NK-92 (cell line): ENCODE measurements around the gene FARSB.
"Not testable (repeated sequence)": the region's sequence is repeated elsewhere in the genome, so short reads cannot be mapped to it uniquely, and the experiment has no call there.

Experiments
- DNase-seq: peaks from one replicate; lab custom pipeline; 2025; ENCODE audit not compliant: unreplicated experiment; lab: John Stamatoyannopoulos, UW

Gene FARSB

DNA sequence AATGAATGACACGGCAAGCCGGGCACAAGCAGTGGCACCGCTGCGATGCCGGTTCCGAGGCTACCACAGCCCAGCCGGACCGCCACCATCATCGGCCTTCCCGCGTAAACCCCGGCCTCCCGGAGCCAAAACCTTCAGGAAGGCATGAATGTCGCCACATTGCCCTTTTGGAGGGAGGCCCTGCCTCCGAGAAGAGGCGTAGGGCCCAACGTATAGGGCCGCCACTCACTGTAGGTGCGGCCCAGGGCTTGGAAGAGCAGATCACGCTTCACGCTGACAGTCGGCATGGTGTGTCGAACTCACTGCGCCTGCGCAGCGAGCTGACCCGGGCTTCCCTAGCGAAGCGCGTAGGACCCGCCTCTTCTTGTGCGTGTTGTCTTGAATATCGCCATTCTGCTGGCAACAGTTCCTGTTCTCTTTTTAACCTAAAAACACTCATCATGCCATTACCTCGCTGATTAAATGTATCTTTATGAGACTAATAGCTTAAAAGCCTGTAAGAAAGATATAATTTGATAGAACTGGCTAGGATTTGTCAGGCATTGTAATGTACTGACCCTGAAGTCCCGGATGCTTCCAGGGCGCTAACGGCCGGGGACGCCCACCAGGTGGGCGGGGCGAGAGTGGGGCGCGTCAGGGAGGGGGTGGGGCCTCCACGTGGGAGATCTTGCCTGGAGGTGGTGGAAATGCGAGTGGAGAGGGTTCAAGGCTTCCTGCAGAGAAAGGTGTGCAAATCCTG, at the start of gene FARSB:
Gene FARSB (minus strand): TSS at position 306 of the 739 bp plus-strand sequence. CDS start 19 bp downstream, at position 287.
- peak; percentile 15 for DNase-seq

DNA sequence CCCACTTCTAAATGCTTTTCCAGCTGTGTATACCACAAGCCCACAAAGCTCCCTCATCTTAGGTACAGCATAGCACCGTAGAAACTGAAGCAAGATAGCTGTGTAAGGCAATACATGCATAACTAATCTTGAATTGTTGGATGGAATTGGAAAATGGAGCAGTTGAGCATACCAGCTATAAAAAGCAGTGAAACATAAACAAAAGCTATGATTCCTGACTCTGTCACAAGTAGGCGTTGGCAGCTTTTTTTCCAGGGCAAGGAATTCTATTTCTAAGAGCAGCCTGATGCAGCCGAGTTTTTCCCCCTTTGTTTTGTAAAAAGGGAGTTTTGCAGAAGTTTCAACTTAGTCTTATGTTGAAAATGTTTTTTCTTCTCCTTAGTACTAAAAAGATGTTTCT, 48.0 kb upstream of the FARSB start:
- DNase-seq: no peak

DNA sequence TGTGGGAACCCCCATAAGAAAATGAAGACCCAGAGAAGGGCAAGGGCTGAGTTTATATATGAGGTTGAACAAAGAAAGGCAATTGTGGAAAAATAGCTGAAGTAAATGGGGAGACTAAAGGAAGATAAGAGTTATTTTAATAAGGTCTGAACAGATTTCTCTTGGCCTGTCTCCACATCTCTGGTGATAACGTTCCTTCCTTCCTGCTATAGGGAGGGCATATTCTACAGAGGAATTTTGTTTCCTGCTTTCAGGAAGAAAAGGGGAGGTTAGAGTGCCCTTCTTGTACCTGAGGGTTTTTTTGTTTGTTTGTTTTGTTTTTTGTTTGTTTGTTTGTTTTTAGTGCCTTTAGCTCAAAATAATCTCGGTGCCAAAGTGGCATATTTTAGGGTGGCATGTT, 47.2 kb upstream of the FARSB start:
- no peak for DNase-seq

DNA sequence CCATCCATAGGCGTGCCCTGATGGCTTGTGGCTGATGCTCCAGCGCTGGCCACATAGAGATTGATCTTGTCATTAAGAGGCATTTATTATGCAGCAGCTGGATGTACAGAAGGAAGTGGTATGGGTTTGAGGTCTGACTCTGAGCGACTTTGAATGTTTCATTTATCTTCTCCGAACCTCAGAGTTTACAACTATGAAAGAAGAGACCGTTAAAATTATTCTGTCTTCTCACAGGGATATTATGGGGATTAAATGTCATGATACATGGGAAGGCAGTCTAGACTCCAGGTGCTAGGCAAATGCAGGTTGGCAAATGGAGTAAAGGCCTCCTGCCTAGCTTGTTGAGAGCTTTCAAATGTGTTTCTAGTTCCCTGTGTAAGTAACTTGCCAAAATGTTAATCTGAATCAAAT, 45.8 kb upstream of the FARSB start:
- DNase-seq: no peak

DNA sequence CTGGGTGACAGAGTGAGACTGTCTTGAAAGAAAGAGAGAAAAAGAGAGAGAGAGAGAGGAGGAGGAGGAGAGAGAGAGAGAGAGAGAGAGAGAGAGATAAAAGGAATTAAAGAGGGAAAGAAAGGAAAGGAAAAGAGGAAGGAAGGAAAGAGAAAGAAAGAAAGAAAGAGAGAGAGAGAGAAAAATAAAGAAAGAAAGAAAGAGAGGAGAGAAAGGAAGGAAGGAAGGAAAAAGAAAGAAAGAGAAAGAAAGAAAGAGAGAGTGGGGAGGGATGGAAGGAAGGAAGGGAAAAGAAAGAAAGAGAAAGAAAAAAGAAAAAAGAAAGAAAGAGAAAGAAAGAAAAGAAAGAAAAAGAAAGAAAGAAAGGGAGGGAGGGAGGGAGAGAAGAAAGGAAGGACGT, 45.3 kb upstream of the FARSB start:
- DNase-seq: no peak

DNA sequence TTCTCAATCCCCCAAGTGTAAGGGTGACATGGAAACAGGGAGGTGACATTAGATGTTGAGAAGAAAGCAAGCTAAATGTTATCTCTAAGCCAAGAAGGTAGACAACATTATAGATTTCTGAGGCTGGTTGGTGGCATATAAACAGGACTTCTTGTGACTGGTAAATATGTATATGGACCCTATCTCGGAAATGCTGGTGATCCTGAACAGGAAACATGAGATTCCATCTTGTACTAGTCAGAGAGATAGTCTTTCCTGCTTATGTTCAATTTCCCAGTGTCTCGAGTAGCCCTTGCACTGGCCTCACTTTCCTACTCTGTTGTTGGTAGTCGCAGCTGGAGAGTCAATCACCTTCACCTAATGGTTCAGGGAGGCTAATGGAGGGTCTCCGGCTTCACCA, 42.4 kb upstream of the FARSB start:
- no peak for DNase-seq

DNA sequence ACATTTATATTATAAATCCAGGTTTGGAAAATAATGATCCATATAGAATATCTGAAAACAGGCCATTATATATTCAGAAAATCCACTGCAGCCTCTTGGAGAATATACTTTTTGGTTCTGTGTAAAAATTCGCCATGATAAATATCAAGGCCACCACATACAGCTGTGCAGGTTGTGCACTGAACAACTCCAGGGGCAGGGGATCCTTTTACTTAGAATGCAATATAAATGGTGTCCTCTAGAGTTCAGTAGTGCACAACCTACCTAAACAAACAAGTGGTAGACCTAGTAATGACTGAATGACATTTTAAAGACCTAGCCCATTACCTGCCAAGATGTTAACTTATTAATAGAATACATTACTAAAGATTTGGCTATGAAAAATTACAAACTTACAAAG, 37.9 kb upstream of the FARSB start:
- DNase-seq: no peak

DNA sequence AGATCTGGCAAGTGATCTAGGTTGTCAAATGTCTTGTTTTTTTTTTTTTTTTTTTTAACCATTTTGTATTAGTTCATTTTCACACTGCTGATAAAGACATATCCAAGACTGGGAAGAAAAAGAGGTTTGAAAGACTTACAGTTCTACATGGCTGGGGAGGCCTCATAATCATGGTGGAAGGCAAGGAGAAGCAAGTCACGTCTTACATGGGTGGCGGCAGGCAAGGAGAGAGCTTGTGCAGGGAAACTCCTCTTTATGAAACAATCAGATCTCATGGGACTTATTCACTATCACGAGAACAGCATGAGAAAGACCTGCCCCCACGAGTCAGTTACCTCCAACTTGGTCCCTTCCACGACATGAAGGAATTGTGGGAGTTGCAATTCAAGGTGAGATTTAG, 37.5 kb upstream of the FARSB start:
- not testable (repeated sequence) for DNase-seq

DNA sequence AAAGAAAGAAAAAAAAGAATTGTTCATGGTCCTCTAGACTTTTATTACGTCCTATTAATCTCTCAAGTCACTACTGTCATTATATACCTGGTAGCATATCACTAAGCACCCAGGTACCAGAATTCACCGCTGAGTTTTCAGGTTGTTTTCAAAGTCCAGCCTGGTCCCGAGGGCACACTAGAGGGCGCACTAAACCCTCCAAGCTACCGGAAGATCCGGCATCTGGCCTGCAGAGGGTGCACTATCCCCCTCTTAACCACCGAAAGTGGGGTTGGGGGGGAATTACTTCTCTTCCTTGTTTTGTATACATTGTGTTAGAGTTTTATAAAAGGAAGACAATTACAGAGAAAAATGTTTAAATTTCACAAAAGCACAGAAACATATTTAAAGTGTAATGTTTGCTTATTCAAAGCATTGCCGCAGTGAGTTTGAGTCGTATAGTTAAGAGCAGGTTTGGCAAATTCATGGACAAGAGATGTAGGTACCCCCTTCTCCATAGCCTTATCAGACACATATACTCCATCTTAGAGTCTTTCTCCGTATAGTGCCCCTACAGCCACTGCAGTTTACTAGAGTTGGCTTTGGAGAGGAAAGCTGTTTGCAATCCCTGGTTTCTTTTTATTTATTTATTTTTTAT, 34.8 kb upstream of the FARSB start:
- DNase-seq: no peak

DNA sequence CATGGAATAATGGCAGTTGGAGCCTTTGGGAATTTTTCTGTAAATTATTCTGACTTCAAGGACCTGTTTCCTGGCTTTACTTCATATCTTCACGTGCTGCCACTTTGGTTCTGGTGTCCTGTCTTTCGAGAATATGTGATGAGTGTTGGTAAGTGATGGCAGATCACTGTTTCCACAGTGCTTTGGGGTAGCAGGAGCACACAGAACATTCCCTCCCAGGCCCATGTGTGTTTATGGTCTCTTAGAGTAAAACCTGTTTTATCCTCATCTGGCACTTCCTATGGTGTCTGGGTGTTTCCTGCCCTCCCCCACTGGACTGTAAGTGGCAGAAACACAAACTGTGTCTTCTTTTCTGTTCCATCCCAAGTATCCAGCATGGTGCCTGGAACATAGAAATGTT, 33.4 kb upstream of the FARSB start:
- no peak for DNase-seq

DNA sequence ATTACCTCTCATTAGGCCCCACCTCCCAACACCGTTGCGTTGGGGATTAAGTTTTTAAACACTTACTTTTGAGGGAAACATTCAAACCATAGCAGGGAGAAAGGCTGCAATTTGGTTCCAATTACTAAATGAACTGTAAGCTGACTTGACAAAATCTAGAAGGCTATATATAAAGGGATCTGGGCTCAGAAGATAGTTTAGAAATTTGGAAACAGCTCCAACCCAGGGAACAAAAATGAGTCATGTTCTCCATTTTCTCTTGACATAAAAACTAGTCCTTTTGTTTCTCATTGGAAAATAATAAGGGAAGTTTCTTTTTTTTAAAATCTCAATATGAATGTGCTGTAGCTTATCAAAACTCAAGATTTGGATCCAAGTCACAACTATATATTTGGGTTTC, 33.0 kb upstream of the FARSB start:
- no peak for DNase-seq

DNA sequence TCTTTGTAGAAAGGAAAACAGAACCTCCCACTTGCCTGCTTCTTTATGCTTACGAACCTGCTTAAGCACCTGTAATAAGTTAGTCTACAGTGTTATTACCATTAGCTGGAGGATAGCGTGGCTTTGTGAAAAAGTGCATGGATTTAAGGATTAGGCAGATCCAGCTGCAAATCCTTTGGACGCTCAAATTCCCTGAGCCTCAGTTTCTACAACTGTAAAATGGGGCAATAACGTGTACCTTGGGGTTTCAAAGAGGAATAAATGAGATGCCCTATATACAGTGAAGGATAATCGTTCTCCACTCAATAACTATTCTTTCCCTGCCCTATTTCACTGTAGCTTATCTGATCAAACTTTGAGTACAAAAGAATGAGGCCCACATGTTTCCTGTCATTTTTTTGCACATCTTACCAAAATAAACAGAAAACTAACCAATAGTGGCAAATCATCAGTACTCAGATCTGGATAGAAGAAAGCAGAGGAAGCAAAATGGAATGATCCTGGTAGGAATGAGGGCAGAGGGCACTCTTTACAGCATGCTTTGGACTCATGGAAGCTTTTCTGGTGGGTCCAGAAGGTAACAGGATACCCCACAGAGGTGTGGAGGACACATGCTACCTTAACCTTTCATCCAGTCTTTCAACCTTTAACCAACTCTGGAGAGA, 30.3 kb upstream of the FARSB start:
- DNase-seq: no peak

DNA sequence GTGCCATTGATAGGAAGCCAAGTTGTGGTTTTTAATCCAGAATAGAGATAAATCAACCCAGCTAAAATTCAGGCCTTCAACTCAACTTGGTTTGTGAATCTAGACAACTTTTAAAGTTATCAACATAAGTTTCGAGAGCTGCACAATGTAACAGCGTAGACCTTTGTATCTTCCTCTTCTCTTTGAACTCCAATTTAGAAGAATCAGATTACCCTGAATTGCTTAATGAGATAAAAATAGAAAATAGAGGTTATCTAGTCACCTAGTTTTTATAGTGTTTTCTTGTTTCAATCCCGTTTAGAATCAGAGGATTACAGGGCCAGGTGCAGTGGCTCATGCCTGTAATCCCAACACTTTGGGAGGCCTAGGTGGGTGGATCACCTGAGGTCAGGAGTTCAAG, 27.9 kb upstream of the FARSB start:
- no peak for DNase-seq

DNA sequence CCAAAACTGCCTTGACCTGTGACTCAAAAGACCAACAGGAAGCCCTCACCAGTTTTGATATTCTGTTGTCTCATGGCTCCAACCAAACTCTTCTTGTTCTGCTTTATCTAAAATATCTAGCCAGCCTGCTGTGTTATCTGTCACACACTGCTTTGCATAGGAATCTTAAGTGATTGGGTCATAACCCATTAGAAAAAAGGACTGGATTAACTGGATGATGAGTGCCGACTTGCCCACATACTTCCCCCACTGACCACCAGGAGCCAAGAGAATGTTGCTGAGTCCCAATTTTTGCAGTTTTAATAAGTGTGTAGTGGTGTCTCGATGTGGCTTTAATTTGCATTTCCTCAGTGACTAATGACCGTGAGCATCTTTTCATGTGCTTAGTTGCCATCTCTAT, 22.1 kb upstream of the FARSB start:
- no peak for DNase-seq

DNA sequence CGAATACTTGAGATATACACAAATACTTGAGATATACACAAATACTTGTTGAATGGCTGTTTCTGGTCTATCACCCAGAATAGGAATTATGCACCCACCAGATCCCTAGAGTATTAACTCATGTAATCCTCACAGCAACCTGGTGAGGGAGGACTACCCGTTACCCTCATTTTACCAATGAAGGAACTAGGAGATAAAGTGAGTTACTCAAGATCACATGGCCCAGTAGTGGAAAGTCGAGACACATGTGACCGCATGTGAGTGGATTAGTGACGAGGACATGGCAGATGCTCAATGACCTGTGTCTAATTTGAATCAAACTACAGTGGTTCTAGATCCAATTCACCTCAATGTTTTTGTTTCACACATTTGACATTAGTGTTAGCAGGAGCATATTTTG, 18.0 kb upstream of the FARSB start:
- DNase-seq: no peak

DNA sequence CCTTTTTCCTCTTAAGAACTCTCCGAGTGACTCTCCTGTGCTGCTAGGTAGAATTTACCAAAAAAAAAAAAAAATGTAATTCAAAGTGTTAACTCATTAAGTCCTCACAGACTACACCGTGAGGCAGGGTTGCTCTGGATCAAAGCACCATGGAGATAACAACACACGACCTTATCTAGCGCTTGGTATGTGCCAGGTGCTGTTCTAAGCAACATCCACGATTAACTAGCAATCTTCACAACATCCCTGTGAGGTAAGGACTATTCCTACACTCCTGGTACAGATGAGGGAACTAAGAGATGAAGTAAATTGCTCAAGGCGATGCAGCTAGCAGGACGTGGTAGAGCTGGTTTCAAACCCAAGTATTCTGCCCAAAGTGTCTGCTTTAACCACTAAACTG, 17.4 kb upstream of the FARSB start:
- no peak for DNase-seq

DNA sequence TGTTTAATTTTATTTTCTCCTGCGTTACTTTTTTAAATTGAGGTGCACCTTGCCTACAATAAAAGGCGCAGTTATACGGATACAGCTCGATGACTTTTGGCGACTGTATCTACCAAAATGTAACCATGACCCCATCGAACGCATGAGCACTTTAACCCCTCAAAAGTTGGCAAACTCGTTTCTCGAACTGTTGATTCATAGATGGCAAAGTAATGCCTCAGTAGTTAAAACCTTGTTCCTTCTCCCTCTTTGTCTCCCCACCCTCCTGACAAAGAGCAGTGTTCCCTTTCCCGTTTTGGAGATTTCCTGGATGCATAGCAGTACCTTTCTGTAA, 16.1 kb upstream of the FARSB start:
- DNase-seq: no peak

DNA sequence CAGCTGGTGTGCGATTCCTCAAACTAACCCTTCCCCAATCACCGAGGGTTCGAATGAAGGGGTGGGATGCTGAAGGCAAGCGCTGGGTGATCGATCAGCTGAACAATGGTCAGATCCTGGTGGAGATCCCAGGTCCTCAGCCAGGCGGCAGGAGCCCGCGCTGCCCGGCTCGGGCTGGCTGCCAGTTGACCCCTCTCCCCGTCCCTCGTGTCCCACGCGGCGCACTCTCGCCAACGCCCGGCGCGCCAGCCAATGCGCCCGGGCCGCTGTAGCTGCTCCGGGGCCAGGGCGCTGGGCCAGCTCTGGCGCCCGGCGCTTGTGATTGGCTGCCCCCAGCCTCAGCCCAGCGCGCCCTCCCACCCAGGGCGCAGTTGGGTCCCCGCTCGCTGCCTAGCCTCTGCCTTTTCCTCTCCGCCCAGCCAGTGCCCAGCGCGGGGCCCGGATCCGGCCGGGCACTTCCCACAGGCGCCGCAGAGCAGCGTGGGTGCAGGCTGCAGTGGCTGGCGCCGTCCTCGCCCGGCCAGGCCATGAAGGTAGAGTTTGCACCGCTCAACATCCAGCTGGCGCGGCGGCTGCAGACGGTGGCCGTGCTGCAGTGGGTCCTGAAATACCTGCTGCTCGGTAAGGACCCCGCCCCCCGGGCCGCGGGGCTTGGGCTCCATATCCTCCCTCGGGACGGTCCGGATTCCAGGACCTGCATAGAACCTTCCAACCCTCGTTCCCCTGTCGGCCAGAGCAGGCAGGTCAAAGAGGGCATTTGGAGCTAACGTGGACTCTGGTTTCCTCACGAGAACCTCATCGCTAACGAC, 15.6 kb upstream of the FARSB start, which contains the start of gene MOGAT1:
Gene MOGAT1 (plus strand): TSS at position 400 of the 809 bp plus-strand sequence. CDS start 128 bp downstream, at position 528.
- DNase-seq: no peak

DNA sequence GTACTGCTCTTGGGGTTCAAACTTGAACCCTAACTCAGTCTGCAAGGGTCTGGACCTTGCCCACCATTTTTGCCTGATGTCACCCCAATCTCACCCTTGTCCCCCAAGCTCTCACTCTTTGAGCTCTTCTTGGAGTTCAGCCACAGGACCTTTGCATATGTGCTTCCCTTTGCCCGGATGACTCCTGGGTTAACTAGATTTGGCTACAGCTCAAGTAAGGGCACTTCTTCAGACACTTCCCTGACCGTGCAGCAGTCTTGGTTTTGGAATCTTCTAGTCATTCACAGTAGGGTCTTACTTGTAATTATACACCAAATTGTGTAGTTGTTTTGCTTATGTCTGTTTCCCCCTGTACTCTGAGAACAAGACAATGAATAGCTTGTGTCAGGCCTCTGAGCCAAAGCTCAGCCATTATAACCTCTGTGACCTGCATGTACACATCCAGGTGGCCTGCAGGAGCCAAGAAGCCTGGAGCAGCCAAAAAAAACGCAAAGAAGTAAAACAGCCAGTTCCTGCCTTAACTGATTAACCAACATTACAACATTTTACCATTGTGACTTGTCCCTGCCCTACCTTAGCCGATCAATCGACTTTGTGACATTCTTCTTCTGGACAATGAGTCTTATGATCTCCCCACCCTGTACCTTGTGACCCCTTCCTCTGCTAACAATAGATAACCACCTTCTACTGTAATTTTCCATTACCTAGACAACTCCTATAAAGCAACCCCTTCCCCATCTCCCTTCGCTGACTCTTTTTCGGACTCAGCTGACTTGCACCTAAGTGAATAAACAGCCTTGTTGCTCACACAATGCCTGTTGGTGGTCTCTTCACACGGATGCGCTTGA, 14.5 kb upstream of the FARSB start:
- no peak for DNase-seq

DNA sequence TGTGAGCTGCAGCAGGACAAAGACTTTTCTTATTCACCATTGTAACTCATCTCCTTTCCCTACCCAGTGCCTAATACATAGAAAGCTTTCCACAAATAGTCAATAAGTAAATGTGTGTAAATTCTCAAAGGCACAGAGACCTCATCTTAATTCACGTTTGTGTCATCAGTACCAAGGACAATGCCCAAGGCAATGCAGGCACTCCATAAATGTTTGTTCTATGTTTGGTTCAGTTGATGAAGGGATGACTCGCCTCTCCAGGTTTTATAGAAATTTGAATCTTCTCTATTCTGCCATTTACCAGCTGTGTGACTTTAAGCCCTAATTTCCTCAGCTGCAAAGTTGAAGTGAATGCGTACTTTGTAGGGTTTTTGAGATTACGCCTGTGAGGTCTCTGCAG, 13.5 kb upstream of the FARSB start:
- no peak for DNase-seq
